Non-pigmented ciliary epithelial cell (primary cell): ENCODE measurements around the gene PLCB4.

Experiments used
- DNase-seq: peaks from one replicate; pipeline ENCODE4 v3.0.0-alpha.2; 2010; ENCODE audit warnings: low read depth

Gene PLCB4

DNA sequence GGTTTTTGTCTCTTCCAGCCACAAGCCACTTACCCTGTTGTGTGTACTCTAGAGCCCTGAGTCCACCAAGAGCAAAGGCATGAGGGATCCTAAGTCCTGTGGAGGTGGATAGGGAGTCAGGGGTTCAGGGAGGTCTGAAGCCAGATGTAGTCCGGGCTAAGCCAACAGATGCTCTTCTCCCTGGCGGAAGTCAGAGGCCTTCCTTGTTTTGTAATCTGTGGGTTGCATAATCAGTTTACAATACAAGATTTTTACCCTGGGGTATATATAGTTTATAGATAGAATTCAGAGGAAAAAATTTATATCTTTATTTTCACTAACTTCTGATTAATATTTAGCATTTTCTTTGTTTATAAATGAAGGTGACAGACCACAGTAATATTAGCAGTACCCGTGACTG lies 454.7 kb downstream of the PLCB4 start:
- no peak for DNase-seq
